PC-9 (cell line): ENCODE results near the gene NADK.
"Not testable (repeated sequence)": the region's sequence is repeated elsewhere in the genome, so short reads cannot be mapped to it uniquely, and the experiment has no call there.

Experiments
- EZH2 ChIP-seq: fragments of 200-600 bp; sonication (generic); IDR thresholded peaks from 2 replicates; pipeline ENCODE4 v1.8.0; 2017; ENCODE audit warnings: antibody characterized with exemption, low read depth
- TF ChIP-seq, protein P1 (sequence below): fragments of 200-600 bp; sonication (generic); conservative IDR thresholded peaks from 2 replicates; pipeline ENCODE4 v1.6.1; 2017; ENCODE audit warnings: mixed run types, antibody characterized with exemption, mild to moderate bottlenecking, moderate library complexity

GRCh38 chr1:1737675-1738590 lies 40.3 kb downstream of the NADK start:
- TF ChIP-seq, protein P1, sequence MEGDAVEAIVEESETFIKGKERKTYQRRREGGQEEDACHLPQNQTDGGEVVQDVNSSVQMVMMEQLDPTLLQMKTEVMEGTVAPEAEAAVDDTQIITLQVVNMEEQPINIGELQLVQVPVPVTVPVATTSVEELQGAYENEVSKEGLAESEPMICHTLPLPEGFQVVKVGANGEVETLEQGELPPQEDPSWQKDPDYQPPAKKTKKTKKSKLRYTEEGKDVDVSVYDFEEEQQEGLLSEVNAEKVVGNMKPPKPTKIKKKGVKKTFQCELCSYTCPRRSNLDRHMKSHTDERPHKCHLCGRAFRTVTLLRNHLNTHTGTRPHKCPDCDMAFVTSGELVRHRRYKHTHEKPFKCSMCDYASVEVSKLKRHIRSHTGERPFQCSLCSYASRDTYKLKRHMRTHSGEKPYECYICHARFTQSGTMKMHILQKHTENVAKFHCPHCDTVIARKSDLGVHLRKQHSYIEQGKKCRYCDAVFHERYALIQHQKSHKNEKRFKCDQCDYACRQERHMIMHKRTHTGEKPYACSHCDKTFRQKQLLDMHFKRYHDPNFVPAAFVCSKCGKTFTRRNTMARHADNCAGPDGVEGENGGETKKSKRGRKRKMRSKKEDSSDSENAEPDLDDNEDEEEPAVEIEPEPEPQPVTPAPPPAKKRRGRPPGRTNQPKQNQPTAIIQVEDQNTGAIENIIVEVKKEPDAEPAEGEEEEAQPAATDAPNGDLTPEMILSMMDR: not testable (repeated sequence)
- TF ChIP-seq EZH2: not testable (repeated sequence)
